ENCODE measurements around the gene MSRB1.

DNA sequence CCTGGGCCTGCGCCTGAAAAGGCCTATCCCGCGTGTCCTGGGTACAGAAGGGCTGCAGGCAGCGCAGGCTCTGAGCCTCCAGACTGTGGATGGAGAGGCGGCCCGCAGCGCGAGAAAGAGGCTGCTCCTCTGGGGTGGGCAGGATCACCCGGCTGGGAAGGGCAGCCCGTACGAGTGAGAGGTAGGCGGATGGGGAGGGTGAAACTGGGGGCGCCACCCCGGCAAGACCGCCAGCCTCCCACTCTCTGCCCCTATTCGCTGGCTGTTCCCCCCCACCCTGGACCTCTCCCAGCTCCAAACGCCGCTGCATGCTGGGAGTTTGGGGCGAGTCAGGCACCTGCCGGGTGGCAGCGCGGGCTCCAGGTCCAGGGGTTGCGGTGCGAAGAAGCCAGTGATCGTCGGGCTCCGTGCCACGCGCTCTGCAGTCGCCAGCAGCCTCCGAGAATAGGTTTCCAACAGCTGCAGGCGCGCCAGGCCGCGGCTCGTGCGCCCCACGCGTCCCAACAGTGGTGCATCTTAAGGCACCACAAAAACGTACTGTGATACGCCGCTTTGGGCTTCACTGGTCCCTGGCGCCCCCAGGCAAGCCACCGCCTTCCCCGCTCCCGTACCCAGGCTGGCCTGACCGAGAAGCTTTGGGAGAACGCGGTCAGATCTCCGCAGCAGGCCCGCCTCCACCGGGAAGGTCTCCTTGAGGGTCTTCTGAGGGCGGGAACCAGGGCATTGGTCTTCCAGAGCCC, 37.2 kb upstream of the MSRB1 start:
- no peak for TF ChIP-seq FOXS1 (CRISPR knock-in tag; IDR thresholded peaks at IDR 0.05)
- TF ChIP-seq, protein P1, sequence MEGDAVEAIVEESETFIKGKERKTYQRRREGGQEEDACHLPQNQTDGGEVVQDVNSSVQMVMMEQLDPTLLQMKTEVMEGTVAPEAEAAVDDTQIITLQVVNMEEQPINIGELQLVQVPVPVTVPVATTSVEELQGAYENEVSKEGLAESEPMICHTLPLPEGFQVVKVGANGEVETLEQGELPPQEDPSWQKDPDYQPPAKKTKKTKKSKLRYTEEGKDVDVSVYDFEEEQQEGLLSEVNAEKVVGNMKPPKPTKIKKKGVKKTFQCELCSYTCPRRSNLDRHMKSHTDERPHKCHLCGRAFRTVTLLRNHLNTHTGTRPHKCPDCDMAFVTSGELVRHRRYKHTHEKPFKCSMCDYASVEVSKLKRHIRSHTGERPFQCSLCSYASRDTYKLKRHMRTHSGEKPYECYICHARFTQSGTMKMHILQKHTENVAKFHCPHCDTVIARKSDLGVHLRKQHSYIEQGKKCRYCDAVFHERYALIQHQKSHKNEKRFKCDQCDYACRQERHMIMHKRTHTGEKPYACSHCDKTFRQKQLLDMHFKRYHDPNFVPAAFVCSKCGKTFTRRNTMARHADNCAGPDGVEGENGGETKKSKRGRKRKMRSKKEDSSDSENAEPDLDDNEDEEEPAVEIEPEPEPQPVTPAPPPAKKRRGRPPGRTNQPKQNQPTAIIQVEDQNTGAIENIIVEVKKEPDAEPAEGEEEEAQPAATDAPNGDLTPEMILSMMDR (IDR thresholded peaks at IDR 0.05) = no peak
- peak in 1 of 2 experiments; percentile 7; a peak in 1 of 5 replicates for TF ChIP-seq JUN (IDR thresholded peaks at IDR 0.05)
- TF ChIP-seq CHD2 (IDR thresholded peaks at IDR 0.05; ENCODE audit: low read length, partially characterized antibody) = no peak
- no peak for TF ChIP-seq POLR2A (IDR thresholded peaks at IDR 0.05; ENCODE audit: low read length)
- TF ChIP-seq HOXA7 (CRISPR knock-in tag; IDR thresholded peaks at IDR 0.05) = no peak
- TF ChIP-seq, protein P2, sequence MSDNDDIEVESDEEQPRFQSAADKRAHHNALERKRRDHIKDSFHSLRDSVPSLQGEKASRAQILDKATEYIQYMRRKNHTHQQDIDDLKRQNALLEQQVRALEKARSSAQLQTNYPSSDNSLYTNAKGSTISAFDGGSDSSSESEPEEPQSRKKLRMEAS (IDR thresholded peaks at IDR 0.05) = no peak
- TF ChIP-seq, protein P3, sequence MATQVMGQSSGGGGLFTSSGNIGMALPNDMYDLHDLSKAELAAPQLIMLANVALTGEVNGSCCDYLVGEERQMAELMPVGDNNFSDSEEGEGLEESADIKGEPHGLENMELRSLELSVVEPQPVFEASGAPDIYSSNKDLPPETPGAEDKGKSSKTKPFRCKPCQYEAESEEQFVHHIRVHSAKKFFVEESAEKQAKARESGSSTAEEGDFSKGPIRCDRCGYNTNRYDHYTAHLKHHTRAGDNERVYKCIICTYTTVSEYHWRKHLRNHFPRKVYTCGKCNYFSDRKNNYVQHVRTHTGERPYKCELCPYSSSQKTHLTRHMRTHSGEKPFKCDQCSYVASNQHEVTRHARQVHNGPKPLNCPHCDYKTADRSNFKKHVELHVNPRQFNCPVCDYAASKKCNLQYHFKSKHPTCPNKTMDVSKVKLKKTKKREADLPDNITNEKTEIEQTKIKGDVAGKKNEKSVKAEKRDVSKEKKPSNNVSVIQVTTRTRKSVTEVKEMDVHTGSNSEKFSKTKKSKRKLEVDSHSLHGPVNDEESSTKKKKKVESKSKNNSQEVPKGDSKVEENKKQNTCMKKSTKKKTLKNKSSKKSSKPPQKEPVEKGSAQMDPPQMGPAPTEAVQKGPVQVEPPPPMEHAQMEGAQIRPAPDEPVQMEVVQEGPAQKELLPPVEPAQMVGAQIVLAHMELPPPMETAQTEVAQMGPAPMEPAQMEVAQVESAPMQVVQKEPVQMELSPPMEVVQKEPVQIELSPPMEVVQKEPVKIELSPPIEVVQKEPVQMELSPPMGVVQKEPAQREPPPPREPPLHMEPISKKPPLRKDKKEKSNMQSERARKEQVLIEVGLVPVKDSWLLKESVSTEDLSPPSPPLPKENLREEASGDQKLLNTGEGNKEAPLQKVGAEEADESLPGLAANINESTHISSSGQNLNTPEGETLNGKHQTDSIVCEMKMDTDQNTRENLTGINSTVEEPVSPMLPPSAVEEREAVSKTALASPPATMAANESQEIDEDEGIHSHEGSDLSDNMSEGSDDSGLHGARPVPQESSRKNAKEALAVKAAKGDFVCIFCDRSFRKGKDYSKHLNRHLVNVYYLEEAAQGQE (IDR thresholded peaks at IDR 0.05) = no peak
- TF ChIP-seq EP300 (IDR thresholded peaks at IDR 0.05) = no peak
- TF ChIP-seq, protein P4, sequence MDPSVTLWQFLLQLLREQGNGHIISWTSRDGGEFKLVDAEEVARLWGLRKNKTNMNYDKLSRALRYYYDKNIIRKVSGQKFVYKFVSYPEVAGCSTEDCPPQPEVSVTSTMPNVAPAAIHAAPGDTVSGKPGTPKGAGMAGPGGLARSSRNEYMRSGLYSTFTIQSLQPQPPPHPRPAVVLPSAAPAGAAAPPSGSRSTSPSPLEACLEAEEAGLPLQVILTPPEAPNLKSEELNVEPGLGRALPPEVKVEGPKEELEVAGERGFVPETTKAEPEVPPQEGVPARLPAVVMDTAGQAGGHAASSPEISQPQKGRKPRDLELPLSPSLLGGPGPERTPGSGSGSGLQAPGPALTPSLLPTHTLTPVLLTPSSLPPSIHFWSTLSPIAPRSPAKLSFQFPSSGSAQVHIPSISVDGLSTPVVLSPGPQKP (IDR thresholded peaks at IDR 0.05; ENCODE audit: low read depth, low read length) = no peak

Measured in A549 (cell line).